ENCODE results near the gene OR4D2. TPM values are rescaled to one million over a fixed set of nuclear protein-coding genes. Genes with fewer than 3 reads are reported as not detected.

OR4D2 gene
- total RNA-seq (not detected), polyA plus RNA-seq (not detected)

DNA sequence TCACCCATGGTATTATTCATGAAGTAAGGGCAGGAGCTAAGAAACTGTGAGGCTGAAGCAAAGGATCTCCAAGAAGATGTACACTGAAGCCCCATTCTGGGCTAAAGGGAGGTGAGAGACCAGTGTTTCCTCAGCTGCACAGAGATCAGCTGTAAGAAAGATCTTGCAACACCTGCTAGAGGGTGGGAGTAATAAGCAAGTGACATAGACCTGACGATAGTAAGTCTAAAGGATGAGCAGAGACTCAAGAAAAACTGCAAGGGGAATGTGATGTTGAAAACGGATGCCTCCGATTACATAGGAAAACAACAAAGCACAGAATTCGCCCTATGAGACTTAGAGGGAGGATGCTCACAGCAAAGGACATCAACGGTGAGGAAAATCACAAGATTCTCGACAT, at the start of gene OR4D2:
TSS of gene OR4D2 (plus strand) at position 301 of the 400 bp plus-strand sequence. CDS start 2,674 bp downstream, outside the sequence.
- Histone ChIP-seq H3K36me3 (ENCODE audit: control insufficient read depth in 4 of 4, insufficient read depth in 3 of 4, low read depth in 1 of 4, low read length in 3 of 4) (no peaks in the 10 kb centered on the region), H3K27ac (ENCODE audit: low read depth in 1 of 2, low read length in 2 of 2) (no peak within 1 kb of the TSS), H3K9ac (ENCODE audit: low read depth in 1 of 2, low read length in 2 of 2) (no peak within 1 kb of the TSS), H3K9me3 (ENCODE audit: control insufficient read depth in 4 of 4, low read length in 3 of 4) (peaks cover 0 to 2% (median 0%) of the 10 kb centered on the region in 4 donors), H3K27me3 (ENCODE audit: control insufficient read depth in 4 of 4, insufficient read depth in 4 of 4, low read length in 3 of 4) (peaks cover 0 to 4% (median 1%) of the 10 kb centered on the region in 4 donors), H3K4me3 (ENCODE audit: low read depth in 1 of 3, low read length in 3 of 3) (no peak within 1 kb of the TSS), H3K4me1 (ENCODE audit: control insufficient read depth in 4 of 4, insufficient read depth in 4 of 4, low read length in 3 of 4) (no peaks in the 10 kb centered on the region)
- DNase-seq (ENCODE audit: low spot score) = no peak
- TF ChIP-seq FOXA1 (IDR thresholded peaks at IDR 0.05) (no peak), TAF1 (conservative IDR thresholded peaks at IDR 0.05) (no peak), FOXA2 (IDR thresholded peaks at IDR 0.05) (no peak), JUND (IDR thresholded peaks at IDR 0.05) (no peak), SP1 (IDR thresholded peaks at IDR 0.05) (no peak)
- 57% methylated on average over 6 of the region's 6 CpGs for WGBS

DNA sequence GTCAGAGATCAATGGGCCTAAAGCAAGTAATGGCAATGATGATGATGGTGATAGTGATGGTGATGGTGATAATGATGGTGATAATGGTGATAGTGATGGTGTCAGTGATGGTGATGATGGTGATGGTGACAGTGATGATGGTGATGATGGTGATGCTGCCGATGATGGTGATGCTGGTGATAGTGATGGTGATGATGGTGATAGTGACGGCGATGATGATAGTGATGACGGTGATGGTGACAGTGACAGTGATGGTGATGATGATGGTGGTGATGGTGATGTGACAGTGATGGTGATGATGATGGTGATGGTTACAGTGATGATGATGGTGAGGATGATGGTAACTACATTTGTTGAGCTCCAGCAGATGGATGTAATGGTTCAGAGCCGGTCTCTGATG, 49.4 kb upstream of the OR4D2 start:
- Histone ChIP-seq H3K36me3 (ENCODE audit: control insufficient read depth in 4 of 4, insufficient read depth in 3 of 4, low read depth in 1 of 4, low read length in 3 of 4) (no peaks in the 10 kb centered on the region), H3K9me3 (ENCODE audit: control insufficient read depth in 4 of 4, low read length in 3 of 4) (no peaks in the 10 kb centered on the region), H3K4me3 (ENCODE audit: low read depth in 1 of 3, low read length in 3 of 3) (no peak overlapping the region), H3K27me3 (ENCODE audit: control insufficient read depth in 4 of 4, insufficient read depth in 4 of 4, low read length in 3 of 4) (peaks cover 0 to 4% (median under 1%) of the 10 kb centered on the region in 4 donors), H3K27ac (ENCODE audit: low read depth in 1 of 2, low read length in 2 of 2) (no peak overlapping the region), H3K9ac (ENCODE audit: low read depth in 1 of 2, low read length in 2 of 2) (no peak overlapping the region), H3K4me1 (ENCODE audit: control insufficient read depth in 4 of 4, insufficient read depth in 4 of 4, low read length in 3 of 4) (no peaks in the 10 kb centered on the region)
- WGBS = 88% methylated on average over 5 of the region's 5 CpGs
- TF ChIP-seq, protein P1, sequence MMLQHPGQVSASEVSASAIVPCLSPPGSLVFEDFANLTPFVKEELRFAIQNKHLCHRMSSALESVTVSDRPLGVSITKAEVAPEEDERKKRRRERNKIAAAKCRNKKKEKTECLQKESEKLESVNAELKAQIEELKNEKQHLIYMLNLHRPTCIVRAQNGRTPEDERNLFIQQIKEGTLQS (IDR thresholded peaks at IDR 0.05) = no peak
- TF ChIP-seq, protein P2, sequence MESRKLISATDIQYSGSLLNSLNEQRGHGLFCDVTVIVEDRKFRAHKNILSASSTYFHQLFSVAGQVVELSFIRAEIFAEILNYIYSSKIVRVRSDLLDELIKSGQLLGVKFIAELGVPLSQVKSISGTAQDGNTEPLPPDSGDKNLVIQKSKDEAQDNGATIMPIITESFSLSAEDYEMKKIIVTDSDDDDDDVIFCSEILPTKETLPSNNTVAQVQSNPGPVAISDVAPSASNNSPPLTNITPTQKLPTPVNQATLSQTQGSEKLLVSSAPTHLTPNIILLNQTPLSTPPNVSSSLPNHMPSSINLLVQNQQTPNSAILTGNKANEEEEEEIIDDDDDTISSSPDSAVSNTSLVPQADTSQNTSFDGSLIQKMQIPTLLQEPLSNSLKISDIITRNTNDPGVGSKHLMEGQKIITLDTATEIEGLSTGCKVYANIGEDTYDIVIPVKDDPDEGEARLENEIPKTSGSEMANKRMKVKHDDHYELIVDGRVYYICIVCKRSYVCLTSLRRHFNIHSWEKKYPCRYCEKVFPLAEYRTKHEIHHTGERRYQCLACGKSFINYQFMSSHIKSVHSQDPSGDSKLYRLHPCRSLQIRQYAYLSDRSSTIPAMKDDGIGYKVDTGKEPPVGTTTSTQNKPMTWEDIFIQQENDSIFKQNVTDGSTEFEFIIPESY (IDR thresholded peaks at IDR 0.05) = no peak
- TF ChIP-seq YY1 (IDR thresholded peaks at IDR 0.05) (no peak), RXRA (IDR thresholded peaks at IDR 0.05) (no peak), SP1 (IDR thresholded peaks at IDR 0.05) (no peak), NR2F2 (IDR thresholded peaks at IDR 0.05) (no peak), FOXA2 (IDR thresholded peaks at IDR 0.05) (no peak), RAD21 (IDR thresholded peaks at IDR 0.05) (no peak), HNF4G (IDR thresholded peaks at IDR 0.05) (no peak), JUND (IDR thresholded peaks at IDR 0.05) (no peak), FOXA1 (IDR thresholded peaks at IDR 0.05) (no peak), HNF4A (conservative IDR thresholded peaks at IDR 0.05) (no peak), TAF1 (conservative IDR thresholded peaks at IDR 0.05) (no peak), EGR1 (IDR thresholded peaks at IDR 0.05; ENCODE audit: low read depth in 2 of 2) (no peak), GABPA (IDR thresholded peaks at IDR 0.05 in 1 of 2, conservative IDR thresholded peaks at IDR 0.05 in 1 of 2) (no peak)
- TF ChIP-seq, protein P3, sequence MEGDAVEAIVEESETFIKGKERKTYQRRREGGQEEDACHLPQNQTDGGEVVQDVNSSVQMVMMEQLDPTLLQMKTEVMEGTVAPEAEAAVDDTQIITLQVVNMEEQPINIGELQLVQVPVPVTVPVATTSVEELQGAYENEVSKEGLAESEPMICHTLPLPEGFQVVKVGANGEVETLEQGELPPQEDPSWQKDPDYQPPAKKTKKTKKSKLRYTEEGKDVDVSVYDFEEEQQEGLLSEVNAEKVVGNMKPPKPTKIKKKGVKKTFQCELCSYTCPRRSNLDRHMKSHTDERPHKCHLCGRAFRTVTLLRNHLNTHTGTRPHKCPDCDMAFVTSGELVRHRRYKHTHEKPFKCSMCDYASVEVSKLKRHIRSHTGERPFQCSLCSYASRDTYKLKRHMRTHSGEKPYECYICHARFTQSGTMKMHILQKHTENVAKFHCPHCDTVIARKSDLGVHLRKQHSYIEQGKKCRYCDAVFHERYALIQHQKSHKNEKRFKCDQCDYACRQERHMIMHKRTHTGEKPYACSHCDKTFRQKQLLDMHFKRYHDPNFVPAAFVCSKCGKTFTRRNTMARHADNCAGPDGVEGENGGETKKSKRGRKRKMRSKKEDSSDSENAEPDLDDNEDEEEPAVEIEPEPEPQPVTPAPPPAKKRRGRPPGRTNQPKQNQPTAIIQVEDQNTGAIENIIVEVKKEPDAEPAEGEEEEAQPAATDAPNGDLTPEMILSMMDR (IDR thresholded peaks at IDR 0.05; ENCODE audit: low read depth, low read length, missing input control) = no peak
- TF ChIP-seq, protein P4, sequence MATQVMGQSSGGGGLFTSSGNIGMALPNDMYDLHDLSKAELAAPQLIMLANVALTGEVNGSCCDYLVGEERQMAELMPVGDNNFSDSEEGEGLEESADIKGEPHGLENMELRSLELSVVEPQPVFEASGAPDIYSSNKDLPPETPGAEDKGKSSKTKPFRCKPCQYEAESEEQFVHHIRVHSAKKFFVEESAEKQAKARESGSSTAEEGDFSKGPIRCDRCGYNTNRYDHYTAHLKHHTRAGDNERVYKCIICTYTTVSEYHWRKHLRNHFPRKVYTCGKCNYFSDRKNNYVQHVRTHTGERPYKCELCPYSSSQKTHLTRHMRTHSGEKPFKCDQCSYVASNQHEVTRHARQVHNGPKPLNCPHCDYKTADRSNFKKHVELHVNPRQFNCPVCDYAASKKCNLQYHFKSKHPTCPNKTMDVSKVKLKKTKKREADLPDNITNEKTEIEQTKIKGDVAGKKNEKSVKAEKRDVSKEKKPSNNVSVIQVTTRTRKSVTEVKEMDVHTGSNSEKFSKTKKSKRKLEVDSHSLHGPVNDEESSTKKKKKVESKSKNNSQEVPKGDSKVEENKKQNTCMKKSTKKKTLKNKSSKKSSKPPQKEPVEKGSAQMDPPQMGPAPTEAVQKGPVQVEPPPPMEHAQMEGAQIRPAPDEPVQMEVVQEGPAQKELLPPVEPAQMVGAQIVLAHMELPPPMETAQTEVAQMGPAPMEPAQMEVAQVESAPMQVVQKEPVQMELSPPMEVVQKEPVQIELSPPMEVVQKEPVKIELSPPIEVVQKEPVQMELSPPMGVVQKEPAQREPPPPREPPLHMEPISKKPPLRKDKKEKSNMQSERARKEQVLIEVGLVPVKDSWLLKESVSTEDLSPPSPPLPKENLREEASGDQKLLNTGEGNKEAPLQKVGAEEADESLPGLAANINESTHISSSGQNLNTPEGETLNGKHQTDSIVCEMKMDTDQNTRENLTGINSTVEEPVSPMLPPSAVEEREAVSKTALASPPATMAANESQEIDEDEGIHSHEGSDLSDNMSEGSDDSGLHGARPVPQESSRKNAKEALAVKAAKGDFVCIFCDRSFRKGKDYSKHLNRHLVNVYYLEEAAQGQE (IDR thresholded peaks at IDR 0.05) = no peak
- TF ChIP-seq, protein P5, sequence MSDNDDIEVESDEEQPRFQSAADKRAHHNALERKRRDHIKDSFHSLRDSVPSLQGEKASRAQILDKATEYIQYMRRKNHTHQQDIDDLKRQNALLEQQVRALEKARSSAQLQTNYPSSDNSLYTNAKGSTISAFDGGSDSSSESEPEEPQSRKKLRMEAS (IDR thresholded peaks at IDR 0.05) = no peak
- no peak for DNase-seq (ENCODE audit: low spot score)

Measured in liver (tissue), 9 donors.